Activated CD4-positive, CD25-positive, alpha-beta regulatory T cell (primary cell): ENCODE data around the gene COL5A3.
"Not testable (repeated sequence)": the region's sequence is repeated elsewhere in the genome, so short reads cannot be mapped to it uniquely, and the experiment has no call there.

Experiments
- DNase-seq, 4 experiments: peaks; one replicate each; lab custom pipeline; 2025; lab: John Stamatoyannopoulos, UW

The COL5A3 gene

DNA sequence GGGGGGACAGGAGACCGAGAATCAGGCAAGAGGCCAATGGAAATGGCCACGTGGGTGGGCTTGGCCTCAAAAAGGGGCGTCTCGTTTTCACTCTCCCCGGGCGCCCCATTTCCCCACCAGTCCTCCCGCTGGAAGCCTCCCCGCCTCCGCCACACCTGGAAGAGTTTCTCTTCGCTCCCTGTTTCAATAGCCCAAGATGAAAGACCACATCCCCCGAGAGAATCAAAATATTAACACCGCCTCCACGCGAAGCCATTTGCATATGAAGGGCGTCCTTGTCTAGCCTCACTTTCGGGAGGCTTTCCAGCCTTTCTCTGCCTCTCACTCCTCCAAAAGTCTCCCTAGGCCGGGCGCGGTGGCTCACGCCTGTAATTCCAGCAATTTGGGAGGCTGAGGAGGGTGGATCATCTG is 73.3 kb downstream of the COL5A3 start:
- DNase-seq, result no peak

DNA sequence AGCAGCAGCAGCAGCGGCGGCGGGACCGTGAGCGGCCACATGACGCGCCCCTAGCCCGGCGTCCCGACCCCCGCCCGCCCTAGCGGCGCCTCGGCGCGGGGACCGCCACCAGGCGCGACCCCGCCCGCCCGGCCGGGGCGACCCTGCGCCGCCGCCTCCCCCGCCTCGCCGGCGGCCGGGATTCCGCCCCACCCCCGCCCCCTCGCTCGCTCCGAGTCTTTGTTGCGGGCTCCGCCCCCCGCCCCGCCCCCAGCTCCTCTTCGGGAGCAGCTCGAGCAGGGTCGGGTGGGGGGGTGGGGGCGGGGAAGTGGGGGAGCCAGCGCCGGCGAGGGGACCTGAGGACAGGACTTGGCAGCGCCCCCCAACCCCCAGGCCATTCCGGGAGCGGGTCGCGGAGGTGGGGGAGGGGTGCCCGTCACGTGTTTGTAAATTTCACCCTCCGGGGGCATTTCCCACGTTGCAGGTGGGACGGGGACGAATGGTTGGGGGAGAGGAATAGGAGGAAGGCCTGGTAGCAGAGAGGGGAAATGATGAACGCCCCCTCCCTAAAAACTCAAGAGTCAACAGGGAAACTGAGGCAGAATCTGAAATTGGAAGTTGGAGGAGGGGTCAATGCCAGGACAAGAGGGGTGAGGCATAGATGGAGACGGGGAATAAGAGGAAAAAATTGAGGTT is 73.8 kb downstream of the COL5A3 start, which contains the start of gene OLFM2:
TSS of gene OLFM2 (minus strand) at position 190 of the 675 bp plus-strand sequence. CDS start at position 41, 149 bp downstream.
- no peak for DNase-seq

DNA sequence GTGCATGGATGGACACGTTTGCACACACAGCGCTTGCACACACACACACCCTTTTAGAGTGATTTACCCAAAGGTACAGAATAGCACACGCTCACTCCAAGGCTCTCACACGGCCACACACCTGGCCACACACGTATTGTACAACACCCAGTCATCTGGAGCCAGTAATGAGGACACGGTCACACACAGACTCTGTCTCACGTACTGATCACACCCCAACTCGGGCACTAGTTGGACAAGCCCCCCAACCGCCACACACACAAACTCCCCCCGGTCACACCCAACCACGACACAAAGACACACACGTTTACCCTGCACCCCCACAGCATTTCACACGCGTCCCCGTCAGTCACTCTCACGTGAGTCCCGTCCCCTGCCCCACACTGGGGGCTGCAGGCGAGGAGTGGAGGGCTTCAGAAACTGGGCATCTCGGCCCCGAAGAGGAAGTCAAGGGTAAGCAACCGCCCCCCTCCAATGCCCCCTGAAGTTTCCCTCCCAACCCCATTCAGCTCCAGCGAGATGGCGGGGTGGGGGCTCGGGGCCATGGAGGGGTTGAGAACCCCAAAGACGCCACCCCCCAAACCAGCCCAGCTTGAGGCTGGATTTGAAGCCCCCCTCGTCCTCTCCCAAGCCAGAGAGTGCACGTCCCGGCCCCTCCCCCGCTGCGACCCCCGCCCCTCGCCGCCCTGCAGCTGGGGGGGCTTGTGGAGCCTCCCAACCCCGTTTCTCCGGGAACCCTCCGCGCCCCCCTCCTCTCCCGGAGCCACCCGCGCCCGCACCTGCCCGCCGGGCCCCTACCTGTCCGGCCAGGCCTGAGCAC is 74.6 kb downstream of the COL5A3 start:
- DNase-seq, result no peak

DNA sequence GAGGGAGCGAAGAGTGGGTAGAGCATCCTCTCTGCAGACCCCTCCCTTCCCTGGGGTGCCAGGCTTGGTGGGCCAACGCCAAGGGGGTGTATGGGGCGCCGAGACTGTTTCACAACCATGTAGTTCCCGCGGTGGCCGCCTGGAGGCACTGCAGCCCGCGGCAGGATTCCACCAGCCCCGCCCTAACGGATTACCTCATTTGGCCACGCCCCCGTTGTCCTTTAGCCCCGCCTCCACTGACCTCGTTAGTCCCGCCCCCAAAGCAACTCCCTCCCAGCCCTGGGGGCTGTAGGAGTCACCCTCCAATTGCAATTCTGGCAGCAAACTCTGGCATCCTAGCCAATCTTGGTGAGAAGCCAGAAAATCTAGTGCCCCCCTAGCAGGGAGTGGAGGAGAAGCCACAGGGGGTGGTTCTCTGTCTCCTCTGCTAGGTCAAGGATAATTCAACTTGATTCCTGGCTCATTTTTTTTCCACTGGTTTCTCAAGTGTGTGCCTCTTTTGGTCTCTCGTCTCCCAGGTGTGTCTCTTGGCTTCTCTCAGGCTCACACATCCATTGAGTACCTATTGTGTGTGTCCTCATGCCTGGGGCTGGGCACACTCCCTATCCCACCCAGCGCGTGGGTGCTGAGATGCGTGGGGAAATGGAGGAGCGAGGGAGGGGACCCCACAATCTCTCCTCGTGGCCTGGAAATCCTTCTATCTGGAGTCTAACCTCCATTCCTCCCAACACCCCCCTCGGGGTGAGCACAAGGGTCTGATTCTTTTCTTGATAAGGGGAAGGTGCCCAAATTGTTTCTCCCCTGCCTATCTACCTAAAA is 76.0 kb downstream of the COL5A3 start:
- DNase-seq, result peak; percentile 37 to 75 (median 54)

DNA sequence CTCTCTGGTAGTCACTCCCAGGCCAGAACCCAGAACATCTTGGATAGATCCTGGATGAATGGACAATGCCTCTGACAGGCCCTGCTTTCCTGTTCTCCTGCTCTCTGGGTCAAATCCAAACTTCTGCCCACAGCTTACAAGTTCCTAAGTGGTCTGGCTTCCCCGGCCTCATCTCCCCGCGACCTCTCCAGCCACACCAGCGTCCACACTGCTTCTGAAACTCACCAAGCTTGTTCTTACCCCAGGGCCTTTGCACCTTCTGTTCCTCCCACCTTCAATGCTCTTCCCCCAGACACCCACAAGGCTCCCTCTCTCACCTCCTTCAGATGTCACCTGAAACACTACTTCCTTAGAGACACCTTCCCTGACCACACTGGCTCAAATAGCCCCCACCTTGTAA is 77.5 kb downstream of the COL5A3 start:
- DNase-seq, result no peak

DNA sequence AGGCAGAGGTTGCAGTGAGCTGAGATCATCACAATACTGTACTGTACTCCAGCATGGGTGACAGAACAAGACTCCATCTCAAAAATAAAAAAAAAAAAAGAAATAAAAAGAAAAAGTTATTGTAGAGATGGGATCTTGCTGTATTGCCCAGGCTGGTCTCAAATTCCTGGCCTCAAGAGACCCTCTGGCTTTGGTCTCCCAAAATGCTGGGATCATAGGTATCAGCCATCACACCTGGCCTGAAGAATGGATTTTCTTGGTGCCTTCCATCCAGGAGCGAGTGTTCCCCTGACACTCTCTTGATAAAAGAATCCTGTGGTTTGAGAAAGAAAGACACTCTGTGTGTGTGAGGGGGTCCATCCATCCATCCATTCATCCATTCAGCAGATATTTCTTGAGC is 78.7 kb downstream of the COL5A3 start:
- DNase-seq, result no peak

DNA sequence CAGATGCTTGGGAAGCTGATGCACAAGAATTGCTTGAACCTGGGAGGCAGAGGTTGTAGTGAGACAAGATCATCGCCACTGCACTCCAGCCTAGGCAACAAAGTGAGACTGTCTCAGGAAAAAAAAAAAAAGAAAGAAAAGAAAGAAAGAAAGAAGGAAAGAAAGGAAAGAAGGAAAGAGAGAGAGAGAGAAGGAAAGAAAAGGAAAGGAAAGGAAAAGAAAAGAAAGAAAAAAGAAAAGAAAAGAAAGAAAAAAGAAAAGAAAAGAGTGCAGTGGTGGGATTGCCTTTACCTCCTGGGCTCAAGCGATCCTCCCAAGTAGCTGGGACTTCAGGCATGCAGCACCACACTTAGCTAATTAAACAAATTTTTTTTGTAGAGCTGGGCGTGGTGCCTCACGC is 86.9 kb downstream of the COL5A3 start:
- no peak for DNase-seq

DNA sequence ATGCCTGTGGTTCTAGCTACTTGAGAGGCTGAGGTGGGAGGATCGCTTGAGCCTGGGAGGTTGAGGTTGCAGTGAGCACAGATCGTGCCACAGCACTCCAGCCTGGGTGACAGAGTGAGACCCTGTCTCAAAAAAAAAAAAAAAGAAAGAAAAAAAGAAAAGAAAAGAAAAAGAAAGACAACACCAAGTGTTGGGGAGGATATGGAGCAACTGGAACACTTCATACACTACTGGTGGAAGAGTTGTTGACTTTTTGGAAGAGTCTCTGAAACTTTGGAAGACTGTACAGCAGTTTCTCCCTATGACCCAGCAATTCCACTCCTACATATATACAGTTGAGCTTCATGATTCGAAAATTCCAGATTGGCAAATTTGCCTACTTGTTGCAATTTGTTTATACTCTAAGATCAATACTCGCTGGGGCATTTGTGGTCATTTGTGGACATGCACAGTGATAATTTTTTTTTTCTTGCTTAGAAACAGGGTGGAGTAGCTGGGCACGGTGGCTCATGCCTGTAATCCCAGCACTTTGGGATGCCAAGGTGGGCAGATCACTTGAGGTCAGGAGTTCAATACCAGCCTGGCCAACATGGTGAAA is 87.4 kb downstream of the COL5A3 start:
- not testable (repeated sequence) for DNase-seq

DNA sequence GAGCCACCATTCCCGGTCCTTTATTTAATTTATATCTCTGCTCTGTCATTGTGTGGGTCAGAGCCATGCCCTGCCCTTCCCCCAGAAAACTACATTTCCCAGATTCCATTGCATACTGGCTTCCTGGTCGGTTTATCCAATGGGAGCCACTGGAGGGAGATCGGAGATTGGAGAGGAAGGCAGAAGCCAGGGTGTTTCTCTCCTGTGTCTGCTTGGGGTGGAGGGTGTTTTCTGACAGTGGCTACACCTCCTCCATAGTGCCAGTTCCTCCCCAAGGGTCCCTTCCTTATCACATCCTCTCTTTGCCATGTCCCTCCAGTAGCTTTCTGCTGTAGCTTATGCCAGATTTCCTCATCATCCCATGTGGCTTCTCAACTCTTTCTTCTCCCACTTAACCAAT is 93.0 kb downstream of the COL5A3 start:
- DNase-seq, result no peak

DNA sequence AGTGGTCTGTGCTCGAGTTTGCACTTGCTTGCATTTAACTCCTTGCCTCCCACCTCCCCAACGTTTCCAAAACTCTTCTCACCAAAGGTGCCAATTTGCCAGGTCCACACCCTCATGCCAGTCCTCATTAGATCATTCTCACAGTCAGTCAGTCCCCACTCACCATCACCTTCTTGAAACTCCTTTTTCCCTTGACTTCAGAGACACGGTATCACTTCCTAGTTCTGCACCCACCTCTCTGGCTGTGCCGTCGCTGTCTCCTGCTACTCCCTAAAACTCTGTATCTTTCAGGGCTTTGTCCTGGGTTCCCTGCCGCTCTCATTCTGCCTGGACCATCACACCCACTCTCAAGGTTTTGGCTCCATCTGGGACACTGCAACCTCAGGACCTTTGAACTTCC is 93.6 kb downstream of the COL5A3 start:
- no peak for DNase-seq

DNA sequence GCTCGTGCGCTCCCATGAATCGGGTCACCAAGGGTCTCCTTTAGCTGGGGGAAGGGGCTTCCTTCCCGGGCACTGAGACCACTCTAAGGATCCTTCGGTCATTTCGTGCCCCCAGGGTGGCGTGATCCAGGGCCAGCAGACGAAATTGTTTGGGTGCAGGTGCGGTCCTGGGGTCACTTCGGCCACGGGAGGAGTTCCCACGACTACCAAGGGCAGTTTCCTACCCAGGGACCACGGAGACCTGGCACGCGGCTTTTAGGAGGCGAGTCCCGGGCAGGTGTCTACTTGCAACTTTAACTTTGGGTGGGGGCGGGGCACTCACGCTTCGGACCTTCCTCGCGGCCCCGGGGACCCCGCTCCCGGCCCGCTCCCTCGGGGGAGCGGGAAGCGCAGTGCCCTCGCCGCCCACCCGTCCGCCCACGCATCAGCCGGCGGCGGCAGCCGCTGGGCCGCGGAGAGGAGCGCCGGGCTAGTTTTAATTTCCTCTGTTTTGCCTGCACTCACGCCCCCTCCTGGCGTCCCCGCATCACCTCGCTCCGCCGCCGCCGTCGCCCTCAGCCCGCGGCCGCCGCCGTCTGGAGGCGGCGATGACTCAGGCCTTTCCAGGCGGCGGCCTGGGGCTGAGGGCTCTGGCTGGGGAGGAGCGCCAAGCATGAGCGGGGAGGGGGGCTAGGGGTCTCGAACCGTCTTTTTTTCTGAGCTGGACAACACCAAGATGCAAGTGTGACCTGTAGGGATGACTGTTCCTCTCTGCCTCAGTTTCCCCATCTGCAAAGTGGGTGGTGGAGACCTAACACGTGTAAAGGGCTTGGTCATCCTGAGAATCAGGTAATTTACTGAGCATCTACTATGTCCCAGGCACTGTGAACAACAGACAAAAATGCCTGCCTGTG is 95.7 kb downstream of the COL5A3 start:
- peak; percentile 53 to 69 (median 58) for DNase-seq

DNA sequence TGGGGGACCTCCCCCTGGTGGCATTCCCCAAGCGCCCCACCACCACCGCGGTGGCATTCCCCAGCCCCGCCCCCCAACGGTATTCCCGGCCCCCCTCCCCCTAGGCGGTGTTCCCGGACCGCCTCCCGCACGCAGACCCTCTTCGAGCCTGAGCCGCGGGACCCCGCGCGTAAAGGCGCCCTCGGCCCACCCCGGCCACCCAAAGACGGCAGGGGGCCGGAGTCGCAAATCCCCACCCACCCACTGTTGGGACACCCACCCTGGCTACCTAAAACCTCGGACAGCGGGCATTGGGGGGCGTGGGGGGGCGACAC is 96.3 kb downstream of the COL5A3 start:
- DNase-seq, result no peak

DNA sequence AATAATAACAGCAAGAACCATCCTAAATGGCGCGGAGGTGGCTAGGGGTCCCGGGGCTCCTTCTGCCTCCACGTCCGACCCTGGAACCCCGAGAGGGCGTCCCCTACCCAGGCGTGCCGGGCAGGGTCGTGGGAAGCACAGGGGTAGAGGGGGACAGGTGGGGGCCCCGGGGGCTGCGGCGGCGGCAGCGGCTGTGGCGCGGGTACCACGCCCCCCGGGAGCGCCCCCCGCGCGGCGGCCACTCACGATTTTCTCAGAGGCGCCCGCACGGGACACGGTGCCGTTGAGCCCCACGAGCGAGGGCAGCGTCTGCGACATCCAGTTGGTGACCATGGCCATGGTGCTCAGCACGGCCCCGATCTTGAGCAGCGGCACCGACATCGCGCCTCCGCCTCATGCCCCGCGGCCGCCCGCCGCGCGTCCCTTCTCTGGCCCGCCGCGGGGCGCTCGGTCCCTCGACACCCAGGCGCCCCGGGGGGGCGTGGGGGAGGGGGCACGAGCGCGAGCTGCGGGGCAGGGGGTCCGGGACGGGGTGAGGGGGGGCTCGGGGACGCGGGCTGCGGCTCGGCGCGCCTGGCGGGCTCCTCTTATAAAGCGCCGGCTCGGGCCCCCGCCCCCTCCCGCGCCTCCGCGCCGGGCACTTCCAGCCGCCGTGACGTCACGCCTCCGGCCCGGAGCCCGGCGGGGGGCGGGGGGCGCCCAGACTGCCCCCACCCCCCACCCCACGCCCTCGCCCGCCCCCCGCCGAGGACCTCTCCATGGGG is 96.9 kb downstream of the COL5A3 start:
- DNase-seq, result no peak

DNA sequence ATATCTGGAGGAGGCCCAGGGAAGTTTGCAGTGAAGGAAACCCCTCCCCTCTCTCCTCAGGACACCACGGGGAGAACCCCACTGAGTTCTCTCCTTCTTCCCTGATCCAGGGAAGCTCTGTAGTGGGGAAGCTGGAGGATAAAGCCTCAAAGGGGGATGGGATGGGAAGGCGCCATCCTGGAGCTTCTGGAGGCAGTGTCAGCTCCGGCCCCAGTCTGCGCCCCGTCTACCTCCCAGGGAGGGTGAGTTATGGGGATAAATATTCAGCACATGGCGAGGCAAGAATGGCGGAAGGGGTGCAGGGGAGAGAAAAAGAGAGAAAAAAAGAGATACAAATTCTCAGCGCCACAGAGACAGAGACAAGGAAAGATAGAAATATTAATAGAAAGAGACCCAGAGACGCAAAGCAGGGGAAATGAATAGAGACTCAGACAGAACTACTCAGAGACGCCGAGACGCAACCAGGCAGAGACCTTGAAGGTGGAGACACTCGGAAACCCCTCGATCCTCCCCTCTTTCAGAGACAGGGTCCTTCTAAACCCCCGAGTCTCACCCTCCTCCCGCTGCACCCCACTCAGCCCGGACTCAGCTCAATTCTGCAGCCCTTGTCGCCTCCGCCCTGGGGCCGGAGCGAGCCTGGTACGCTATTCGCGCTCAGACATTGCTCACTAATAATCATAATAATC is 97.6 kb downstream of the COL5A3 start:
- DNase-seq, result no peak

DNA sequence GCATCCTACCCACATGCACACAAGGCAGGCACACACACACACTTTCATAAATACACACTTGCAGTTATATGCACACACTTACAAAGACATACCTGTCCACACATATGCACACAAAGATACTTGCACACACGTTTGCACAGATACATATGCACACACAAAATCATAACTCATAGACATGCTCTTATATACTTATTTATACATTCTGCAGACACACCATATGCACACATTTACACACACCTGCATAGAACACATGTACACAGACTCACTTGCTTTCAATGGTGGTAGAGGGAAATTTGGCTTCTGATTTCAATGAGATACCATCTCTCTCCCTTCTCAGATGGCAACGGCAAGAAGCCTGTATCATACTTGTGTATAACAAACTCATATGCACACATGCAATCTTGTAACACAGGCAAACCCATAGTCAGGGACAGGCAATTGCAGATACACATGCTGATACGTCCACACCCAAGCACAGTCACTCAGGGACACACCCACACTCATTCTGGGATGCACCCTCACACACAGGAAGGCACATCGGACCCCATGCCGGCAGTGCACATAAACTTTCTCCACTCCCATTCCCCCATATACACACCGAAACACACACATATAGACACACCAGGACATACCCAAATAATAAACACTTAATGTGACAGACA is 98.6 kb downstream of the COL5A3 start:
- DNase-seq, result no peak

DNA sequence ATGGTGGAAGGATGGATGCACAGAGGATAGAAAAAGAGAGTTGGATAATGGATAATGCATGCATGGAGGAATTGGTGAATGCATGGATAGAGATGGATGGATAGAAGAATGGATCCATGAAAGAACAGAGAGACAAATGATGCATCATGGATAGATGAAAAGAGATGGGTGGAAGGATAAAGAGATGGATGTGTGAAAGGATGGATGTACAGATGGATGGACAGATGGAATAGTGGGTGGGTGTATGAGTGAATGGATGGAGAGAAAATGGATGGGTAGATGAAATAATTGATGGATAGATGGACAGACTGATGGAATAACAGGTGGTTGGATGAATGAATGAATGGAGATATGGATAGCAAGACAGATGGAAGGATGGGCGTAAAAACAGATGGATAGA is 99.7 kb downstream of the COL5A3 start:
- no peak for DNase-seq
